Pancreas (tissue), 10 donors: ENCODE measurements around the gene ZSCAN30. TPM values are rescaled to one million over a fixed set of nuclear protein-coding genes. Genes with fewer than 3 reads are reported as not detected.
A peak's percentile ranks its signal among the peaks of the same experiment; 100 is the strongest.

Experiments used
- ATAC-seq, 4 donors: fragments of 200-7000 bp; cut with Tn5 transposase; one replicate each; pipeline versions ENCODE4 v1.8.0 to v1.9.1; 2020; ENCODE audit warnings: mild to moderate bottlenecking in 4 of 4, moderate library complexity in 4 of 4
- DNase-seq, 6 donors: peaks; one replicate each; pipeline ENCODE4 v3.0.0-alpha.2; 2020
- FAIRE-seq: peaks from 2 replicates; lab custom pipeline; 2012; peaks lifted over from hg19 to GRCh38; lab: Jason Lieb, UNC
- H3K27ac ChIP-seq, 4 donors: fragments of 200-600 bp; sonication (generic); 1 replicate in 3 of 4; 2 replicates in 1 of 4; pipeline versions ENCODE4 v1.5.0 to v1.8.0; 2020
- H3K27me3 ChIP-seq, 4 donors: fragments of 200-600 bp; one replicate each; pipeline ENCODE4 v1.8.0; 2021
- H3K36me3 ChIP-seq, 3 donors: fragments of 200-600 bp; sonication (generic) in 1 of 3; one replicate each; pipeline versions ENCODE4 v1.5.0 to v1.8.0; 2020 to 2021
- H3K4me1 ChIP-seq, 3 donors: fragments of 200-600 bp; one replicate each; pipeline ENCODE4 v1.8.0; 2021
- H3K4me3 ChIP-seq, 4 donors: fragments of 200-600 bp; sonication (generic) in 2 of 4; one replicate each; pipeline versions ENCODE4 v1.5.0 to v1.8.0; 2020 to 2021
- H3K9me3 ChIP-seq, 4 donors: fragments of 200-600 bp; one replicate each; pipeline ENCODE4 v1.8.0; 2021
- CTCF ChIP-seq, 4 donors: fragments of 200-600 bp; sonication (generic) in 3 of 4; IDR thresholded peaks; one replicate each; pipeline versions ENCODE4 v1.5.0 to v1.8.0; 2021; ENCODE audit warnings: antibody characterized with exemption in 4 of 4
- WGBS, 2 donors: extraction: QIAGEN DNeasy Blood & Tissue Kit; methylation state at CpG; one replicate each; pipeline ENCODE4 v1.1.7; 2013; 5-methylcytosine and 5-hydroxymethylcytosine counted together
- intact Hi-C, 3 donors: fragments of 100-400 bp; cut with DNase I; formaldehyde crosslinking; loops; one replicate each; pipeline versions ENCODE4 v1.11.1 to v1.14.2; 2022
- polyA plus RNA-seq, 2 donors: library from polyadenylated mRNA; stranded (reverse); fragments of 200-250 nt; gene quantifications; one replicate each; pipeline ENCODE4 v1.2.3, GENCODE V29; 2013
- total RNA-seq, 6 donors: library from RNA; stranded (reverse); fragmentation: NEBNext Ultra II Directional in 4 of 6; extraction: Animal tissue kit (Norgen Biotek cat#: 25700) in 4 of 6; gene quantifications; one replicate each; pipeline versions ENCODE4 v1.2.1 to v1.2.4, GENCODE V29; 2021 to 2023
- donor health status: healthy with polysubstance abuse.
- donor health status: DM: no; HTN: no; CAD: no; lungs with moderate emphysema.
- donor health status: DM: no; HTN: no; CAD: no.
- donor health status: control.
- donor health status: control.
- donor health status: Bipolar disorder and iron deficiency.
- donor health status: DM: yes; HTN: yes; CAD: no.
- donor health status: DM: no; HTN: no; CAD: no.
- donor health status: DM: no; HTN: no; CAD: no.
- donor health status: DM: yes; HTN: yes; CAD: no.

ZSCAN30 gene
- total and polyA plus RNA-seq, 8 donors = 5.2 to 16.9 (median 8.8) TPM

GRCh38 chr18:35296060-35296459 is 6.0 kb upstream of the ZSCAN30 start:
- no peak for FAIRE-seq
- 97 to 100% methylated on average over 2 of the region's 2 CpGs for WGBS, 2 donors

GRCh38 chr18:35291166-35291565 is 1.1 kb upstream of the ZSCAN30 start:
- intact Hi-C loops = no loop called here

More at GRCh38 chr18:35296060-35296459, 6.0 kb upstream of the ZSCAN30 start:
- intact Hi-C loops = loop anchor here in 1 of 3 donors (5.0 kb wide), 1 partner anchor 41 kb away; no protein-coding TSS in a partner anchor
- no peak for TF ChIP-seq CTCF (IDR thresholded peaks at IDR 0.05)
- Histone ChIP-seq H3K36me3 (no peaks in the 10 kb centered on the region), H3K4me1 (peaks cover 0 to 5% (median 2%) of the 10 kb centered on the region in 3 donors), H3K27me3 (no peaks in the 10 kb centered on the region), H3K27ac (no peak overlapping the region), H3K9me3 (no peaks in the 10 kb centered on the region), H3K4me3 (no peak overlapping the region)
- no peak for ATAC-seq
- no peak for DNase-seq

GRCh38 chr18:35289727-35290093 is 319 bp downstream of the ZSCAN30 start:
- no peak for TF ChIP-seq CTCF (IDR thresholded peaks at IDR 0.05)
- H3K4me3 ChIP-seq = peak overlapping the region; percentile 47 to 90 (median 71)
- 0% methylated on average over 8 of the region's 8 CpGs for WGBS, 2 donors
- DNase-seq (peak in 2 of 6 donors; percentile 23 to 31), ATAC-seq (peak; percentile 51 to 73 (median 64)), FAIRE-seq (no peak)
- intact Hi-C loops = no loop called here
- no peaks in the 10 kb centered on the region for H3K27me3 ChIP-seq
- no peaks in the 10 kb centered on the region for H3K9me3 ChIP-seq
- peak overlapping the region; percentile 35 to 85 (median 64) for H3K27ac ChIP-seq
- no peaks in the 10 kb centered on the region for H3K36me3 ChIP-seq
- H3K4me1 ChIP-seq = peaks cover 0 to 8% (median 7%) of the 10 kb centered on the region in 3 donors

More at GRCh38 chr18:35291166-35291565, 1.1 kb upstream of the ZSCAN30 start:
- TF ChIP-seq CTCF (IDR thresholded peaks at IDR 0.05) = no peak
- no peak for DNase-seq
- WGBS, 2 donors = 79 to 85% methylated on average over 2 of the region's 2 CpGs
- Histone ChIP-seq H3K4me3 (peak overlapping the region in 2 of 4 donors; percentile 80 to 90), H3K27me3 (no peaks in the 10 kb centered on the region), H3K27ac (no peak overlapping the region), H3K4me1 (peaks cover 0 to 8% (median 7%) of the 10 kb centered on the region in 3 donors), H3K9me3 (no peaks in the 10 kb centered on the region), H3K36me3 (no peaks in the 10 kb centered on the region)
- ATAC-seq = no peak
- FAIRE-seq = no peak

- intact Hi-C loops = no loop called here
- Histone ChIP-seq H3K27me3 (no peaks in the 10 kb centered on the region), H3K4me1 (peaks cover 0 to 8% (median 7%) of the 10 kb centered on the region in 3 donors), H3K36me3 (no peaks in the 10 kb centered on the region), H3K27ac (peak overlapping the region in 2 of 4 donors; percentile 81 to 85), H3K4me3 (peak overlapping the region; percentile 47 to 90 (median 71)), H3K9me3 (no peaks in the 10 kb centered on the region)
- 6 to 8% methylated on average over 6 of the region's 6 CpGs for WGBS, 2 donors
- ATAC-seq (peak in 3 of 4 donors; percentile 3 to 15 (median 4)), DNase-seq (no peak), FAIRE-seq (no peak)
- no peak for TF ChIP-seq CTCF (IDR thresholded peaks at IDR 0.05)
Measured at GRCh38 chr18:35289293-35289692, 736 bp downstream of the ZSCAN30 start.

GRCh38 chr18:35284841-35285240 is 5.2 kb downstream of the ZSCAN30 start:
- no peak for TF ChIP-seq CTCF (IDR thresholded peaks at IDR 0.05)
- Histone ChIP-seq H3K4me3 (no peak overlapping the region), H3K9me3 (no peaks in the 10 kb centered on the region), H3K4me1 (peaks cover 0 to 7% (median 4%) of the 10 kb centered on the region in 3 donors), H3K27me3 (no peaks in the 10 kb centered on the region), H3K36me3 (no peaks in the 10 kb centered on the region), H3K27ac (no peak overlapping the region)
- WGBS, 2 donors = 96 to 100% methylated on average over 3 of the region's 3 CpGs
- intact Hi-C loops = no loop called here
- ATAC-seq (no peak), DNase-seq (no peak), FAIRE-seq (no peak)
